DOHH2 (cell line): Measurements from ENCODE around the gene OPN4.

Source experiments
- CTCF ChIP-seq: fragments of 200-600 bp; sonication (generic); IDR thresholded peaks from one replicate; pipeline ENCODE4 v1.5.1; 2014; ENCODE audit warnings: antibody characterized with exemption, mild to moderate bottlenecking, low read depth, low read length; ENCODE audit not compliant: poor library complexity, severe bottlenecking
- EZH2phosphoT487 ChIP-seq: fragments of 200-600 bp; sonication (generic); IDR thresholded peaks from 2 replicates; pipeline ENCODE4 v1.6.1; 2017; ENCODE audit warnings: borderline replicate concordance, mild to moderate bottlenecking, antibody characterized with exemption, low read length, moderate library complexity, mixed read lengths

- TF ChIP-seq EZH2phosphoT487: no peak
- no peak for TF ChIP-seq CTCF
Observed at GRCh38 chr10:86705905-86706304, 51.6 kb downstream of the OPN4 start.
